ENCODE results near the gene GFI1B. TPM values are rescaled to one million over a fixed set of nuclear protein-coding genes. Genes with fewer than 3 reads are reported as not detected.
A peak's percentile ranks its signal among the peaks of the same experiment; 100 is the strongest.
"Not testable (repeated sequence)": the region's sequence is repeated elsewhere in the genome, so short reads cannot be mapped to it uniquely, and the experiment has no call there.

GFI1B gene
- total and polyA plus RNA-seq, 2 donors, result 0.34 to 0.61 TPM

GRCh38 chr9:133031130-133031422 lies 52.6 kb downstream of the GFI1B start:
- no peaks in the 10 kb centered on the region for H3K27me3 ChIP-seq (ENCODE audit: control insufficient read depth in 2 of 2, insufficient read depth in 1 of 2, low read length in 1 of 2)
- WGBS, result under 1% methylated on average over 16 of the region's 16 CpGs

GRCh38 chr9:133031496-133031911 lies 53.0 kb downstream of the GFI1B start:
- H3K27ac ChIP-seq (ENCODE audit: low read depth in 1 of 2, low read length in 1 of 2), result no peak overlapping the region
- no peaks in the 10 kb centered on the region for H3K27me3 ChIP-seq (ENCODE audit: control insufficient read depth in 2 of 2, insufficient read depth in 1 of 2, low read length in 1 of 2)
- DNase-seq (ENCODE audit: low read depth in 6 of 9, low spot score in 9 of 9), result no peak
- peaks cover 7 to 15% of the 10 kb centered on the region in 2 donors for H3K36me3 ChIP-seq (ENCODE audit: control insufficient read depth in 2 of 2, insufficient read depth in 2 of 2, low read length in 1 of 2)
- WGBS, result 69% methylated on average over 10 of the region's 10 CpGs
- H3K9me3 ChIP-seq (ENCODE audit: control insufficient read depth in 2 of 2, insufficient read depth in 1 of 2, low read length in 1 of 2), result peaks cover 0 to 6% of the 10 kb centered on the region in 2 donors
- H3K4me1 ChIP-seq (ENCODE audit: control insufficient read depth in 2 of 2, insufficient read depth in 2 of 2, low read length in 2 of 2), result peaks cover 20 to 24% of the 10 kb centered on the region in 2 donors
- peak overlapping the region; percentile 86 to 92 for H3K4me3 ChIP-seq (ENCODE audit: low read length in 2 of 2)

More at GRCh38 chr9:133031130-133031422, 52.6 kb downstream of the GFI1B start:
- Histone ChIP-seq H3K36me3 (ENCODE audit: control insufficient read depth in 2 of 2, insufficient read depth in 2 of 2, low read length in 1 of 2) (peaks cover 7 to 12% of the 10 kb centered on the region in 2 donors), H3K27ac (ENCODE audit: low read depth in 1 of 2, low read length in 1 of 2) (peak overlapping the region; percentile 75 to 87), H3K4me1 (ENCODE audit: control insufficient read depth in 2 of 2, insufficient read depth in 2 of 2, low read length in 2 of 2) (peaks cover 20 to 24% of the 10 kb centered on the region in 2 donors), H3K9me3 (ENCODE audit: control insufficient read depth in 2 of 2, insufficient read depth in 1 of 2, low read length in 1 of 2) (peaks cover 0 to 6% of the 10 kb centered on the region in 2 donors), H3K4me3 (ENCODE audit: low read length in 2 of 2) (peak overlapping the region; percentile 86 to 92)
- DNase-seq (ENCODE audit: low read depth in 6 of 9, low spot score in 9 of 9), result peak in 1 of 9 donors; percentile 16

GRCh38 chr9:133032171-133032570 lies 53.7 kb downstream of the GFI1B start:
- Histone ChIP-seq H3K4me3 (ENCODE audit: low read length in 2 of 2) (peak overlapping the region; percentile 86 to 92), H3K36me3 (ENCODE audit: control insufficient read depth in 2 of 2, insufficient read depth in 2 of 2, low read length in 1 of 2) (peaks cover 12 to 18% of the 10 kb centered on the region in 2 donors), H3K27ac (ENCODE audit: low read depth in 1 of 2, low read length in 1 of 2) (no peak overlapping the region), H3K4me1 (ENCODE audit: control insufficient read depth in 2 of 2, insufficient read depth in 2 of 2, low read length in 2 of 2) (peaks cover 20 to 24% of the 10 kb centered on the region in 2 donors), H3K27me3 (ENCODE audit: control insufficient read depth in 2 of 2, insufficient read depth in 1 of 2, low read length in 1 of 2) (no peaks in the 10 kb centered on the region), H3K9me3 (ENCODE audit: control insufficient read depth in 2 of 2, insufficient read depth in 1 of 2, low read length in 1 of 2) (peaks cover 0 to 6% of the 10 kb centered on the region in 2 donors)
- DNase-seq (ENCODE audit: low read depth in 6 of 9, low spot score in 9 of 9), result no peak
- 81% methylated on average over 10 of the region's 10 CpGs for WGBS

- Histone ChIP-seq H3K4me1 (ENCODE audit: control insufficient read depth in 2 of 2, insufficient read depth in 2 of 2, low read length in 2 of 2) (peaks cover 16 to 17% of the 10 kb centered on the region in 2 donors), H3K9me3 (ENCODE audit: control insufficient read depth in 2 of 2, insufficient read depth in 1 of 2, low read length in 1 of 2) (no peaks in the 10 kb centered on the region), H3K27me3 (ENCODE audit: control insufficient read depth in 2 of 2, insufficient read depth in 1 of 2, low read length in 1 of 2) (no peaks in the 10 kb centered on the region), H3K27ac (ENCODE audit: low read depth in 1 of 2, low read length in 1 of 2) (no peak overlapping the region), H3K4me3 (ENCODE audit: low read length in 2 of 2) (no peak overlapping the region), H3K36me3 (ENCODE audit: control insufficient read depth in 2 of 2, insufficient read depth in 2 of 2, low read length in 1 of 2) (peaks cover 14 to 21% of the 10 kb centered on the region in 2 donors)
- no peak for DNase-seq (ENCODE audit: low read depth in 6 of 9, low spot score in 9 of 9)
- WGBS, result 85% methylated on average over 6 of the region's 6 CpGs
Measured at GRCh38 chr9:133035669-133036068, 57.2 kb downstream of the GFI1B start.

GRCh38 chr9:133037775-133038515 lies 59.5 kb downstream of the GFI1B start:
- peaks cover 30 to 34% of the 10 kb centered on the region in 2 donors for H3K36me3 ChIP-seq (ENCODE audit: control insufficient read depth in 2 of 2, insufficient read depth in 2 of 2, low read length in 1 of 2)
- H3K27me3 ChIP-seq (ENCODE audit: control insufficient read depth in 2 of 2, insufficient read depth in 1 of 2, low read length in 1 of 2), result no peaks in the 10 kb centered on the region
- no peak overlapping the region for H3K4me3 ChIP-seq (ENCODE audit: low read length in 2 of 2)
- H3K4me1 ChIP-seq (ENCODE audit: control insufficient read depth in 2 of 2, insufficient read depth in 2 of 2, low read length in 2 of 2), result peaks cover 0 to 4% of the 10 kb centered on the region in 2 donors
- no peak for DNase-seq (ENCODE audit: low read depth in 6 of 9, low spot score in 9 of 9)
- H3K27ac ChIP-seq (ENCODE audit: low read depth in 1 of 2, low read length in 1 of 2), result no peak overlapping the region
- no peaks in the 10 kb centered on the region for H3K9me3 ChIP-seq (ENCODE audit: control insufficient read depth in 2 of 2, insufficient read depth in 1 of 2, low read length in 1 of 2)
- WGBS, result 95% methylated on average over 25 of the region's 25 CpGs

GRCh38 chr9:133040892-133041479 lies 62.5 kb downstream of the GFI1B start:
- DNase-seq (ENCODE audit: low read depth in 6 of 9, low spot score in 9 of 9); H3K4me3 ChIP-seq (ENCODE audit: low read length in 2 of 2); H3K9me3 ChIP-seq (ENCODE audit: control insufficient read depth in 2 of 2, insufficient read depth in 1 of 2, low read length in 1 of 2); H3K27ac ChIP-seq (ENCODE audit: low read depth in 1 of 2, low read length in 1 of 2); H3K27me3 ChIP-seq (ENCODE audit: control insufficient read depth in 2 of 2, insufficient read depth in 1 of 2, low read length in 1 of 2); H3K4me1 ChIP-seq (ENCODE audit: control insufficient read depth in 2 of 2, insufficient read depth in 2 of 2, low read length in 2 of 2): not testable (repeated sequence)
- H3K36me3 ChIP-seq (ENCODE audit: control insufficient read depth in 2 of 2, insufficient read depth in 2 of 2, low read length in 1 of 2), result peaks cover 50 to 54% of the 10 kb centered on the region in 2 donors
- 96% methylated on average over 12 of the region's 12 CpGs for WGBS

Other genes starting within 250 kb of the GFI1B start
- gene AK8, start 100.4 kb upstream of the GFI1B start, total RNA-seq, result 1.8 TPM
- 2.3 TPM for gene AK8, start 100.4 kb upstream of the GFI1B start, polyA plus RNA-seq
- 4.6 TPM for gene SPACA9, start 99.8 kb upstream of the GFI1B start, total RNA-seq
- gene SPACA9, start 99.8 kb upstream of the GFI1B start, polyA plus RNA-seq, result 5.8 TPM
- gene TSC1, start 34.1 kb upstream of the GFI1B start, total RNA-seq, result 15.1 TPM
- gene TSC1, start 34.1 kb upstream of the GFI1B start, polyA plus RNA-seq, result 18.7 TPM
- gene GTF3C5, start 52.3 kb downstream of the GFI1B start, total RNA-seq, result 64.0 TPM
- gene GTF3C5, start 52.3 kb downstream of the GFI1B start, polyA plus RNA-seq, result 85.7 TPM
- gene CEL, start 83.3 kb downstream of the GFI1B start, total RNA-seq, result 0.76 TPM
- gene CEL, start 83.3 kb downstream of the GFI1B start, polyA plus RNA-seq, result 3.2 TPM
- 25.9 TPM for gene RALGDS, start 142.5 kb downstream of the GFI1B start, total RNA-seq
- gene RALGDS, start 142.5 kb downstream of the GFI1B start, polyA plus RNA-seq, result 42.1 TPM
- gene GBGT1, start 185.2 kb downstream of the GFI1B start, total RNA-seq, result 3.0 TPM
- gene GBGT1, start 185.2 kb downstream of the GFI1B start, polyA plus RNA-seq, result 5.3 TPM
- gene OBP2B, start 230.6 kb downstream of the GFI1B start, total RNA-seq, result not detected
- gene OBP2B, start 230.6 kb downstream of the GFI1B start, polyA plus RNA-seq, result 0.09 TPM